Lower lobe of right lung (tissue), 2 donors: ENCODE measurements around the gene USP25. TPM values are rescaled to one million over a fixed set of nuclear protein-coding genes. Genes with fewer than 3 reads are reported as not detected.

Source experiments
- ATAC-seq, 2 donors: fragments of 200-7000 bp; cut with Tn5 transposase; one replicate each; pipeline ENCODE4 v1.9.1; 2020 to 2022; ENCODE audit warnings: mild to moderate bottlenecking in 2 of 2, moderate library complexity in 2 of 2
- DNase-seq: peaks from one replicate; pipeline ENCODE4 v3.0.0-alpha.2; 2020
- H3K27ac ChIP-seq: fragments of 200-600 bp; one replicate; pipeline ENCODE4 v1.8.0; 2022
- H3K27me3 ChIP-seq: fragments of 200-600 bp; one replicate; pipeline ENCODE4 v1.8.0; 2022; ENCODE audit warnings: low read depth
- H3K36me3 ChIP-seq: fragments of 200-600 bp; one replicate; pipeline ENCODE4 v1.8.0; 2022; ENCODE audit warnings: mild to moderate bottlenecking
- H3K4me1 ChIP-seq: fragments of 200-600 bp; one replicate; pipeline ENCODE4 v1.8.0; 2022
- H3K4me3 ChIP-seq: fragments of 200-600 bp; one replicate; pipeline ENCODE4 v1.8.0; 2022; ENCODE audit warnings: mild to moderate bottlenecking
- H3K9me3 ChIP-seq: fragments of 200-600 bp; one replicate; pipeline ENCODE4 v1.8.0; 2022
- CTCF ChIP-seq: fragments of 200-600 bp; IDR thresholded peaks from one replicate; pipeline ENCODE4 v1.8.0; 2022; ENCODE audit warnings: antibody characterized with exemption, mild to moderate bottlenecking
- intact Hi-C: fragments of 100-400 bp; cut with DNase I; formaldehyde crosslinking; loops from one replicate; pipeline ENCODE4 v1.11.0; 2022
- total RNA-seq: library from RNA; stranded (reverse); fragmentation: NEBNext Ultra II Directional; extraction: Animal tissue kit (Norgen Biotek cat#: 25700); gene quantifications from one replicate; pipeline ENCODE4 v1.2.1, GENCODE V29; 2021
- donor health status: DM: no; HTN: yes; CAD: no; lungs with severe emphysema.

Gene USP25
- total RNA-seq, 1 donor from 2014 or later, result 74.4 TPM

GRCh38 chr21:15820327-15820726 is 90.5 kb downstream of the USP25 start:
- Histone ChIP-seq H3K4me1 (no peaks in the 10 kb centered on the region), H3K27ac (no peak overlapping the region), H3K4me3 (no peak overlapping the region), H3K27me3 (no peaks in the 10 kb centered on the region), H3K36me3 (peaks cover 44% of the 10 kb centered on the region), H3K9me3 (no peaks in the 10 kb centered on the region)
- ATAC-seq, result no peak
- no peak for DNase-seq
- intact Hi-C loops, result no loop called here
- TF ChIP-seq CTCF, result no peak

GRCh38 chr21:15820852-15821379 is 91.1 kb downstream of the USP25 start:
- intact Hi-C loops, result no loop called here
- Histone ChIP-seq H3K4me3 (no peak overlapping the region), H3K27ac (no peak overlapping the region), H3K36me3 (peaks cover 41% of the 10 kb centered on the region), H3K4me1 (peaks cover 1% of the 10 kb centered on the region), H3K27me3 (no peaks in the 10 kb centered on the region), H3K9me3 (no peaks in the 10 kb centered on the region)
- DNase-seq, result no peak
- no peak for ATAC-seq
- TF ChIP-seq CTCF, result no peak

- H3K9me3 ChIP-seq, result no peaks in the 10 kb centered on the region
- TF ChIP-seq CTCF, result no peak
- no peak overlapping the region for H3K4me3 ChIP-seq
- H3K27me3 ChIP-seq, result no peaks in the 10 kb centered on the region
- DNase-seq (no peak), ATAC-seq (no peak)
- peaks cover 8% of the 10 kb centered on the region for H3K4me1 ChIP-seq
- H3K27ac ChIP-seq, result no peak overlapping the region
- peaks cover 42% of the 10 kb centered on the region for H3K36me3 ChIP-seq
- intact Hi-C loops, result no loop called here
Measured at GRCh38 chr21:15823486-15824150, 93.8 kb downstream of the USP25 start.

- Histone ChIP-seq H3K9me3 (no peaks in the 10 kb centered on the region), H3K27me3 (no peaks in the 10 kb centered on the region), H3K4me3 (no peak overlapping the region), H3K36me3 (peaks cover 31% of the 10 kb centered on the region), H3K27ac (no peak overlapping the region), H3K4me1 (peaks cover 8% of the 10 kb centered on the region)
- no peak for TF ChIP-seq CTCF
- ATAC-seq, result no peak
- intact Hi-C loops, result no loop called here
- DNase-seq, result no peak
Measured at GRCh38 chr21:15825700-15826099, 95.9 kb downstream of the USP25 start.

- intact Hi-C loops, result no loop called here
- Histone ChIP-seq H3K27ac (no peak overlapping the region), H3K36me3 (peaks cover 37% of the 10 kb centered on the region), H3K9me3 (no peaks in the 10 kb centered on the region), H3K4me1 (peaks cover 8% of the 10 kb centered on the region), H3K27me3 (no peaks in the 10 kb centered on the region), H3K4me3 (no peak overlapping the region)
- no peak for DNase-seq
- peak; percentile 73 to 89 for ATAC-seq
- TF ChIP-seq CTCF, result peak; percentile 62
Measured at GRCh38 chr21:15826147-15826780, 96.5 kb downstream of the USP25 start.
